GM21619 (cell line): Measurements from ENCODE around the gene ADAM17.
"Not testable (repeated sequence)": the region's sequence is repeated elsewhere in the genome, so short reads cannot be mapped to it uniquely, and the experiment has no call there.

Experiments used
- ATAC-seq: cut with Tn5 transposase; IDR thresholded peaks from one replicate; pipeline ENCODE4 v1.9.1; 2021; ENCODE audit not compliant: unreplicated experiment

The ADAM17 gene

GRCh38 chr2:9527995-9528787, 27.4 kb downstream of the ADAM17 start:
- ATAC-seq: no peak

- ATAC-seq: no peak
Measured at GRCh38 chr2:9525266-9525665, 30.4 kb downstream of the ADAM17 start.

DNA sequence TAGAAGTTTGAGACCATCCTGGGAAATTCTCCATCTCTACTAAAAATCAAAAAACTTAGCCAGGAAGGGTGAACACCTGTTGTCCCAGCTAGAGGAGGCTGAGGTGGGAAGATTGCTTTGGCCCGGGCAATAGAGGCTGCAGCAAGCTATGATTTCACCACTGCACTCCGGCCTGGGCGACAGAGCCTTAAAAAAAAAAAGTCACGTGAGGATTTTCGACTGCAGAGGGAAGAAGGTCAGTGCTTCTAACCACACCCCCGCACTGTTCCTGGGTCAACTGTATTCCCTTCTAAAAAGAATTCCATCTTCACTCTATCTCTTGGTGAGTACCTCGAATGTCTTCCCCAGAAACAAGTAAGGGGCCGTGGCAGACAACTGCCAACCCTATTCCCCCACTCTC, 31.3 kb downstream of the ADAM17 start:
- no peak for ATAC-seq

DNA sequence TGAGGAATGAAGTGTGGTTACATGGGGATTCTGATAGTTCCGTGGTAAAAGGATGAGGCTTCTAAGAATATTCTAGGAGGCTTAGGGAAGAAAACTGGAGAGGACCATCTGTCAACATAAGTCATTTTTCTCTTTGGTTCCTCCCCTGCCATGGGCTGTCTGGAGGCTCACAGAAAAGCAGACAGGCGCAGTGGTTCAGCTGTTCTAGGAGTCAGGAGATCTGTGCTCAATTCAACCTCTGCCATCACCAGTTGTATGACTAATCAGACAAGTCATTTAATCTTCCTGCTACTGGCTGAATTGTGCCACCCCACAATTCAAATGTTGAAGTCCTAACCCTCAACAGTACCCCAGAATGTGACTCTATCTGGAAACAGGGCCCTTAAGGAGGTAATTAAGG, 36.4 kb downstream of the ADAM17 start:
- ATAC-seq: no peak

- ATAC-seq: no peak
Measured at GRCh38 chr2:9518780-9519179, 36.9 kb downstream of the ADAM17 start.

- ATAC-seq: no peak
Measured at GRCh38 chr2:9518163-9518562, 37.5 kb downstream of the ADAM17 start.

DNA sequence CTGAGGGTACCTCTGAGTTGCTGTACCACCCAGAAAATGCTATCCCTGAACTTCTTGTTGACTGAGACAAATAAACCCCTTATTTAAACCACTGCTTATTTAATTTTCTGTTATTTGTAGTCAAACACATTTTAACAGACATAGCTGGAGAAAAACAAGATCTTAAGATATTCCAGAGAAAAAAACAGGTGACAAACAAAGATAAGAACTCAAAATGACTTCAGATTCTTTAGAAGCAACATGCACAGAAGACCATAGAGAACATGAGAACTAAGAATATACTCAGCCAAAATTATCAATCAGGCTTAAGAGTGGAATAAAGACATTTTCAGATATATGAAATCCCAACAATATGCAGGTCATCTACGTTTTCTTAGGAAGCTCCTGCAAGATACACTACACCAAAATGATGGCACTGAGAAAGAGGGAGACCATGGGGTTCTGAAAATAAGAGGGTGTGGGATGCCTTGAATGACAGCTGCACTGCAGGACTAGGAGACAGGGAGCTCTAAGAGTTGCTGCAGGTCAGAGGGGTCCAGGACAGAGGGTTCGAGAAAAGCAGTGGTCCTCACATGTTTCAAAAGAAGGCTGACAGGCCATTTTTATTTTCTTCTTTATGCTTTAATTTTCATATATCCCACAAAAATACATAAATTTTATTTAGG, 38.4 kb downstream of the ADAM17 start:
- ATAC-seq: no peak

DNA sequence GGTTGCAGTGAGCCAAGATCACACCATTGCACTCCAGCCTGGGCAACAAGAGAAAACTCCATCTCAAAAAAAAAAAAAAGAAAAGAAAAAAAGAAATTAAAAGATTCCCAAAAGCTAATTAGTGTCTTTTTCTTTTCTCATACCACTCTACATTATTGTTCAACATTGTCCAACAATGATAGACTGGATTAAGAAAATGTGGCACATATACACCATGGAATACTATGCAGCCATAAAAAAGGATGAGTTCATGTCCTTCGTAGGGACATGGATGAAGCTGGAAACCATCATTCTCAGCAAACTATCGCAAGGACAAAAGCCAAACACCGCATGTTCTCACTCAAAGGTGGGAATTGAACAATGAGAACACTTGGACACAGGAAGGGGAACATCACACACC, 41.7 kb downstream of the ADAM17 start:
- not testable (repeated sequence) for ATAC-seq

- no peak for ATAC-seq
Measured at GRCh38 chr2:9508931-9509330, 46.7 kb downstream of the ADAM17 start.

- no peak for ATAC-seq
Measured at GRCh38 chr2:9498210-9498609, 57.4 kb downstream of the ADAM17 start.

DNA sequence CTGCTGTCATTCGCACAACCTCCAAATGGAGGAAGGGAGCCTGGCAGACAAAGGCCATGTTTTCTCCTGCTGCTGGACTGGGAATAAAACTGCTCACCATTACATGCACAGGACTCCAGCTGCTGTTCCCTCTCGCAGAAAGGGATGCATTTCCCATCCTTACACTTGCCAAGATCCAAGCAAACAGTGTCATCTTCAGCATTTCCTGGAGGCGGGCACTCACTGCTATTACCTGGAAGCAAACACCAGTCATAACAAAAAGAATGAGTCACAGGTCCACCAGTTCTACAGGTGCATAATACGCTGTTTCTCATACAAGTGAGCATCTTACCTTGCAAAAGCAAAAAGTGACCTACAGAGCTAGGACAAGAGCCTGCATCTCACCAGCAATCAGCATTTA, 58.6 kb downstream of the ADAM17 start:
- ATAC-seq: no peak

- no peak for ATAC-seq
Measured at GRCh38 chr2:9494081-9494480, 61.5 kb downstream of the ADAM17 start.

DNA sequence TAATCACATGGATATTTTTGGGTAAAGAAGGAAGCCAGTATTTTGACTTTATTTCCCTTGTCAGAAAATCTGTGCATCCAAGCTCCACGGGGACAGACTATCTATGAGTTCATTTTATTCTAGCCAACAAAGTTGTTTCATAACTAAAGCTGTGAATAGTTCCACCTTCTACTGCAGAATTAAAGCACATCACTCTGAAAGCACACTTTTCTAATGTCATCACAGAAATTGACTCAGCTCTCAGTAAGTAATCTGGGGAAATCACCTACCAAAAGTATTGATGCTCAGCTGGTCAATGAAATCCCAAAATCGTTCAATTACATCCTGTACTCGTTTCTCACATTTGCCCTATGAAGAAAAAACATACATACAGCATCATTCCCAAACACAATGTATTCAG, 62.2 kb downstream of the ADAM17 start:
- ATAC-seq: no peak

- no peak for ATAC-seq
Measured at GRCh38 chr2:9492927-9493326, 62.7 kb downstream of the ADAM17 start.

GRCh38 chr2:9490789-9491188, 64.8 kb downstream of the ADAM17 start:
- no peak for ATAC-seq

DNA sequence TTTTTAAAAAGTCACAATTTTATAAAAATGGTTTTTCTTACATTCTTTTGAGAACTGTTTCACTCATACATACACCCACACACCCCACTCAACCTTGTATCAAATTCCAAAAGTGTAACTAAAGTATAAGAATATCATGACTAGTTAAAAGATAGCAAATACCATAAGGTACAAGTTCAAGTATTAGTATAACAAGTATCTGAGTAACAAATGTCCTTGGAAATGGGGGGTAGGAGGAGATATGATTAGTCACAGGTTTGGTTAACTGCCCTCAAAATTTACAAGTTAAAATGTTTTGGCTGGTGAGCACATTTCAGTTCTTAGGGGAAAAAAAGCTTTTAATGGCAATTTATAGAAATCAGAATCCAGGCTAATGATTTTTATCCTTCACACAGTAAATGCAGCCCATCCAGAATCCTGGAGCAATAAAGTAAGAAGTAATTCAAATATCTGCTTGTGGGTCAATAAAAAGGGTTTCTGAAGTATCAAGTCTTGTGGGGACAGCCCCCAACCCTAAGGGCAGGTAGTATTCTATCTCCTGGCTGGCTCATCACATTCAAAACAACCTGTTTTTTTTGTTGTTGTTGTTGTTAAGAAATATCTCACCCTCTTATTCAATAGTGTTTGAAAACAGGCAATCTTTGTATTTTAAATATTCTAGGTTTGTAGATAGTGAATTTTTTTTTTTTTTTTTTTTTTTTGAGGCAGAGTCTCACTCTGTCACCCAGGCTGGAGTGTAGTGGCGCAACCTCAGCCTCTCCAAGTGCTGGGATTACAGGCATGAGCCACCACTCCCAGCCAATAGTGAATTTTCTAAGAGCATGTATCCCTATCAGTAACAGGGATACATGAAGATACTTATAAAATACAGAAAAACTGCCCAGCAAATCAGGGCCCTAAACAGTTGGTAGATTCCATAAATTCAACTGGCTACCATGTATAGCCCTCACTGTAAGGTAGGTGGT, 66.8 kb downstream of the ADAM17 start:
- no peak for ATAC-seq

DNA sequence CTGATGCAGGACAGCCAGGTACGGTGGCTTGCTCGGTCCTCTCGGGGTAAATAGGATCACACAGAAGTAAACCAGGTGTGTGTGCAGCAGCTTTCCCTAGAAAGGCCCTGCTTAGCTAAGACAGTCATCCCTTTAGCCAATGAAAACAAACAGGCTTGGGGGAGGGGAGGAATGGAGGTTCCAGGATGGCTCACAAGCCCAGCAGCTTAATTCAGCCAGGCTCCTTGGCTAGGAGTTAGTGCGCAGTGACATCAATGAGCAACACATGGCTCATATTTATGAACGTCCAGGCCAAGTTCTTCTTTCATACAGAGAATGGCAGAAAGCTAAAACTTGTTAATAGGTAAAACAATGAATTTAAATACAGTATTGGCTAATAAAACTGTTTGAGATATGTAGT, 71.1 kb downstream of the ADAM17 start:
- no peak for ATAC-seq

- ATAC-seq: no peak
Measured at GRCh38 chr2:9483107-9483506, 72.5 kb downstream of the ADAM17 start.

DNA sequence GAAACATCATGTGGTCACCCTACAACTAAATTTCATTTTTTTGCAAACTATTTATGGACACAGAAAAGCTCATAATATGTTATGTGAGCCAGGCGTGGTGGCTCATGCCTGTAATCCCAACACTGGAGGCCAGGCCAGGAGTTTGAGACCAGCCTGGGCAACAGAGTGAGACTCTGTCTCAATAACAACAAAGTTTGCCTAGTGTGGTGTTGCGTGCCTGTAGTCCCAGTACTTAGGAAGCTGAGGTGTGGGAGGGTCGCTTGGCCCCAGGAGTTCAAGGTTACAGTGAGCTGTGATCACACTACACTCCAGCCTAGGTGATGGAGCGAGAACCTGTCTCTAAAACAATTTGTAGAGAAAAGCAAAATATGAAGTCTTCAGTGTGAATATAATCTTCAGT, 75.5 kb downstream of the ADAM17 start:
- no peak for ATAC-seq

- ATAC-seq: no peak
Measured at GRCh38 chr2:9478526-9478925, 77.1 kb downstream of the ADAM17 start.

GRCh38 chr2:9477914-9478313, 77.7 kb downstream of the ADAM17 start:
- no peak for ATAC-seq
